Measurements from ENCODE around the gene BNC2.

Gene BNC2

GRCh38 chr9:16458696-16459420, 411.6 kb downstream of the BNC2 start:
- peaks cover 8% of the 10 kb centered on the region for H3K4me1 ChIP-seq (ENCODE audit: control insufficient read depth, insufficient read depth, low read length, poor library complexity, severe bottlenecking)
- 75 to 100% methylated on average over 4 to 5 of the region's 6 CpGs for WGBS, 2 experiments (ENCODE audit: insufficient coverage in 2 of 2)
- H3K27ac ChIP-seq (ENCODE audit: low read depth, low read length, severe bottlenecking), result no peak overlapping the region
- H3K4me3 ChIP-seq (ENCODE audit: extremely low read depth, insufficient read depth, low read length, poor library complexity, severe bottlenecking), result no peak overlapping the region
- no peaks in the 10 kb centered on the region for H3K9me3 ChIP-seq (ENCODE audit: control insufficient read depth, low read length)
- H3K36me3 ChIP-seq (ENCODE audit: control insufficient read depth, insufficient read depth, low read length), result no peaks in the 10 kb centered on the region

GRCh38 chr9:16455842-16456241, 414.6 kb downstream of the BNC2 start:
- Histone ChIP-seq H3K4me1 (ENCODE audit: control insufficient read depth, insufficient read depth, low read length, poor library complexity, severe bottlenecking) (peaks cover 4% of the 10 kb centered on the region), H3K27ac (ENCODE audit: low read depth, low read length, severe bottlenecking) (no peak overlapping the region), H3K4me3 (ENCODE audit: extremely low read depth, insufficient read depth, low read length, poor library complexity, severe bottlenecking) (no peak overlapping the region), H3K36me3 (ENCODE audit: control insufficient read depth, insufficient read depth, low read length) (no peaks in the 10 kb centered on the region), H3K9me3 (ENCODE audit: control insufficient read depth, low read length) (no peaks in the 10 kb centered on the region)

- 71 to 100% methylated on average over 1 to 2 of the region's 3 CpGs for WGBS, 2 experiments (ENCODE audit: insufficient coverage in 2 of 2)
- H3K9me3 ChIP-seq (ENCODE audit: control insufficient read depth, low read length), result no peaks in the 10 kb centered on the region
- H3K36me3 ChIP-seq (ENCODE audit: control insufficient read depth, insufficient read depth, low read length), result no peaks in the 10 kb centered on the region
- H3K4me1 ChIP-seq (ENCODE audit: control insufficient read depth, insufficient read depth, low read length, poor library complexity, severe bottlenecking), result peaks cover 7% of the 10 kb centered on the region
- no peak overlapping the region for H3K4me3 ChIP-seq (ENCODE audit: extremely low read depth, insufficient read depth, low read length, poor library complexity, severe bottlenecking)
- no peak overlapping the region for H3K27ac ChIP-seq (ENCODE audit: low read depth, low read length, severe bottlenecking)
Observed at GRCh38 chr9:16453390-16453789, 417.1 kb downstream of the BNC2 start.

GRCh38 chr9:16450578-16450977, 419.9 kb downstream of the BNC2 start:
- Histone ChIP-seq H3K4me3 (ENCODE audit: extremely low read depth, insufficient read depth, low read length, poor library complexity, severe bottlenecking) (no peak overlapping the region), H3K27ac (ENCODE audit: low read depth, low read length, severe bottlenecking) (no peak overlapping the region), H3K4me1 (ENCODE audit: control insufficient read depth, insufficient read depth, low read length, poor library complexity, severe bottlenecking) (peaks cover 3% of the 10 kb centered on the region), H3K9me3 (ENCODE audit: control insufficient read depth, low read length) (no peaks in the 10 kb centered on the region), H3K36me3 (ENCODE audit: control insufficient read depth, insufficient read depth, low read length) (no peaks in the 10 kb centered on the region)
- WGBS, 2 experiments (ENCODE audit: insufficient coverage in 2 of 2), result 88 to 97% methylated on average over 2 to 3 of the region's 3 CpGs

- Histone ChIP-seq H3K27ac (ENCODE audit: low read depth, low read length, severe bottlenecking) (no peak overlapping the region), H3K9me3 (ENCODE audit: control insufficient read depth, low read length) (no peaks in the 10 kb centered on the region), H3K4me1 (ENCODE audit: control insufficient read depth, insufficient read depth, low read length, poor library complexity, severe bottlenecking) (peaks cover 3% of the 10 kb centered on the region), H3K36me3 (ENCODE audit: control insufficient read depth, insufficient read depth, low read length) (no peaks in the 10 kb centered on the region), H3K4me3 (ENCODE audit: extremely low read depth, insufficient read depth, low read length, poor library complexity, severe bottlenecking) (no peak overlapping the region)
Observed at GRCh38 chr9:16450043-16450442, 420.4 kb downstream of the BNC2 start.

GRCh38 chr9:16449076-16449730, 421.3 kb downstream of the BNC2 start:
- Histone ChIP-seq H3K4me1 (ENCODE audit: control insufficient read depth, insufficient read depth, low read length, poor library complexity, severe bottlenecking) (peaks cover 3% of the 10 kb centered on the region), H3K9me3 (ENCODE audit: control insufficient read depth, low read length) (no peaks in the 10 kb centered on the region), H3K4me3 (ENCODE audit: extremely low read depth, insufficient read depth, low read length, poor library complexity, severe bottlenecking) (no peak overlapping the region), H3K36me3 (ENCODE audit: control insufficient read depth, insufficient read depth, low read length) (no peaks in the 10 kb centered on the region), H3K27ac (ENCODE audit: low read depth, low read length, severe bottlenecking) (no peak overlapping the region)
- 92 to 93% methylated on average over 6 to 7 of the region's 10 CpGs for WGBS, 2 experiments (ENCODE audit: insufficient coverage in 2 of 2)

GRCh38 chr9:16447946-16448345, 422.5 kb downstream of the BNC2 start:
- H3K36me3 ChIP-seq (ENCODE audit: control insufficient read depth, insufficient read depth, low read length), result no peaks in the 10 kb centered on the region
- 83 to 89% methylated on average over 1 of the region's 3 CpGs for WGBS, 2 experiments (ENCODE audit: insufficient coverage in 2 of 2)
- no peaks in the 10 kb centered on the region for H3K9me3 ChIP-seq (ENCODE audit: control insufficient read depth, low read length)
- H3K27ac ChIP-seq (ENCODE audit: low read depth, low read length, severe bottlenecking), result peak overlapping the region; percentile 16
- H3K4me1 ChIP-seq (ENCODE audit: control insufficient read depth, insufficient read depth, low read length, poor library complexity, severe bottlenecking), result peaks cover 3% of the 10 kb centered on the region
- H3K4me3 ChIP-seq (ENCODE audit: extremely low read depth, insufficient read depth, low read length, poor library complexity, severe bottlenecking), result no peak overlapping the region

GRCh38 chr9:16446636-16447035, 423.8 kb downstream of the BNC2 start:
- H3K36me3 ChIP-seq (ENCODE audit: control insufficient read depth, insufficient read depth, low read length), result no peaks in the 10 kb centered on the region
- H3K9me3 ChIP-seq (ENCODE audit: control insufficient read depth, low read length), result no peaks in the 10 kb centered on the region
- H3K4me1 ChIP-seq (ENCODE audit: control insufficient read depth, insufficient read depth, low read length, poor library complexity, severe bottlenecking), result peaks cover 8% of the 10 kb centered on the region
- H3K27ac ChIP-seq (ENCODE audit: low read depth, low read length, severe bottlenecking), result no peak overlapping the region
- H3K4me3 ChIP-seq (ENCODE audit: extremely low read depth, insufficient read depth, low read length, poor library complexity, severe bottlenecking), result no peak overlapping the region
- WGBS, 2 experiments (ENCODE audit: insufficient coverage in 2 of 2), result no CpG with 5 or more reads among the region's 2 CpGs

- Histone ChIP-seq H3K9me3 (ENCODE audit: control insufficient read depth, low read length) (no peaks in the 10 kb centered on the region), H3K4me1 (ENCODE audit: control insufficient read depth, insufficient read depth, low read length, poor library complexity, severe bottlenecking) (peaks cover 8% of the 10 kb centered on the region), H3K36me3 (ENCODE audit: control insufficient read depth, insufficient read depth, low read length) (no peaks in the 10 kb centered on the region), H3K27ac (ENCODE audit: low read depth, low read length, severe bottlenecking) (no peak overlapping the region), H3K4me3 (ENCODE audit: extremely low read depth, insufficient read depth, low read length, poor library complexity, severe bottlenecking) (no peak overlapping the region)
- 100% methylated on average over 1 of the region's 7 CpGs; no CpG with 5 or more reads in 1 of the 2 experiments for WGBS, 2 experiments (ENCODE audit: insufficient coverage in 2 of 2)
Observed at GRCh38 chr9:16445141-16445920, 425.1 kb downstream of the BNC2 start.

- Histone ChIP-seq H3K27ac (ENCODE audit: low read depth, low read length, severe bottlenecking) (no peak overlapping the region), H3K4me1 (ENCODE audit: control insufficient read depth, insufficient read depth, low read length, poor library complexity, severe bottlenecking) (peaks cover 6% of the 10 kb centered on the region), H3K9me3 (ENCODE audit: control insufficient read depth, low read length) (no peaks in the 10 kb centered on the region), H3K36me3 (ENCODE audit: control insufficient read depth, insufficient read depth, low read length) (no peaks in the 10 kb centered on the region), H3K4me3 (ENCODE audit: extremely low read depth, insufficient read depth, low read length, poor library complexity, severe bottlenecking) (no peak overlapping the region)
- WGBS, 2 experiments (ENCODE audit: insufficient coverage in 2 of 2), result 51 to 92% methylated on average over 2 to 5 of the region's 8 CpGs
Observed at GRCh38 chr9:16442622-16443021, 427.8 kb downstream of the BNC2 start.

Data from mesodermal cell (in vitro differentiated cells).